HG03103 (cell line): ENCODE results near the gene CHIC2.

Source experiments
- ATAC-seq: cut with Tn5 transposase; IDR thresholded peaks from one replicate; pipeline ENCODE4 v1.9.1; 2021; ENCODE audit warnings: low read depth; ENCODE audit not compliant: unreplicated experiment

Gene CHIC2

DNA sequence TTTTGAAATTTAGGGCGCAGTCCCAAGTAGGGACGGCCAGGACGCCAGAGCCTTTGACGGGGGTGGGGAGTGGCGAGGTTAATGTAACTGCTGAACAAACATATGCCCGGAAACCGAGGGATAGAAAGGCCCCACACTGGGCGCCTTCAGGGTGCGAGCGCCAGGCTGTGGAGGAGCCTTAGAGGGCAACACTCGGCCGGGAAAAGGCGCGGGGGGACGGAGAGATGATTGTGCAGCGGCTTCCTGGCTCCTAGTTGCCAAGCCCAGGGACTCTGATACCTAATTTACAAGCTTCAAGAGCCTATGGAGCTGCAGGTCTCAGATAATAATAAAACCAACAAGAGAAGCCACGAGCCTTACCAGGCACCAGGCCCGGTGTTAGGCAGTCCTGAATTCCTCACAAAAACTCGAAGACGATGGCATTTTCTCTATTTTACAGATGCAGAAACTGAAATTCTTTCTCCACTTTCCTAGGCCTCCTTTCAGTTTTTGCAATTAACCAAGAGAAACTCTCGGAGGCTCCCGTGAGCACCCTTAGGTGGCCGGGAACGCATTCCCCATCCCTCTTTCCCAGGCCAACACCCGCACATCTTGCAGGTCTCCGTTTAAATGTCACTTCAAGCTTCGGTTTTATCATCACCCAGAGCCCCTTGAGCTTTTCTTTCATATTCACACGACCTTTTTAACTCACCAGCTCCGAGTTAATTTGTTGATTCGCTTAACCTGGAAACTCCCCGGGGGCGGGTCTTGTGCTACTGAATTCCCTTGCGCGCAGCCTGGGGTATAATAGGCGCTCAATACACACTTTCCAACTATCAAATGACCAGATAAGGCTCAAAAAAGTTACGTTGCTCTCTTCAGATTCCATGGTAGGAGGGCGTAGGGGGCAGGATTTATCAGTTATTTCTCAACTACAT is 29.2 kb upstream of the CHIC2 start:
- no peak for ATAC-seq

DNA sequence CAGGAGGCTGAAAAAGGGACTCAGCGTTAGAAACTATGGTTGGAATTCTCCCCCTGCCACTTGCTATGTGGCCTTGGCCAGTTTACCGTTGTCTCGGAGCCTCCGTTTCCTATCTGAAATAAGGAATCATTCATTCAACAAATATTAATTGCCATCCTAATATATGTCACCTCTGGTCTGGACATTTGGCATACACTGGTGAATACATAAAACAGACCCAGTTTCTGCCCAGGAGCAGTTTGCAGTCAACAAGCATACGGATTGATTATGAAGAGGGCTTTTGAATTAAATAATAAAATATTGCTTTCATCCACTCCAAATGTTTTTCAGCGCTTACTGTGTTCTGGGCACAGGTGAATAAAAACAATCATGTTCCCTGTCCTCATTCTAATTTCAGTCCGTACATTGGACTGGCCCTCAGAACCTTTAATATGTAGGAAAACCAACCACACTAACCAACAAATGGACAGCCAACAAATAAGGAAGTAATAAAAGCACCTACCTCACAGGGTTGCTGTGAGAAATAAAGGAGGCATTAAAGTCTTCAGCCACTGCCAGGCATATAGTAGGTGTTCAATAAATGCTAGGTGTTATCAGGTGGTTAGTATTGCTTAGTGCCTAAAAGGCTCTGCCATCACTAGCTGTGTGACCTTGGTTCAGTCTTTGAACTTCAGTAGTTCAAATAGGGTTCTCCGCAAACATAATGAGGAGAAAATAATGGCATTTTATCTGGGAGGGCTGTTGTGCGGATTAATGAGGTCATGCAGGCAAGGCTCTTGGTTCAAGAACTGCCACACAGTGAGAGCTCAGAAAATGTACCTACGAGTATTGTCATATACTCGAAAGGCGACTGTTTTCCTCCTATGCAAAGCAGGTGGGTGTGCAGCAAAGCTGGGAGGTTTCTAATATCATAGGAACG is 28.3 kb upstream of the CHIC2 start:
- no peak for ATAC-seq

DNA sequence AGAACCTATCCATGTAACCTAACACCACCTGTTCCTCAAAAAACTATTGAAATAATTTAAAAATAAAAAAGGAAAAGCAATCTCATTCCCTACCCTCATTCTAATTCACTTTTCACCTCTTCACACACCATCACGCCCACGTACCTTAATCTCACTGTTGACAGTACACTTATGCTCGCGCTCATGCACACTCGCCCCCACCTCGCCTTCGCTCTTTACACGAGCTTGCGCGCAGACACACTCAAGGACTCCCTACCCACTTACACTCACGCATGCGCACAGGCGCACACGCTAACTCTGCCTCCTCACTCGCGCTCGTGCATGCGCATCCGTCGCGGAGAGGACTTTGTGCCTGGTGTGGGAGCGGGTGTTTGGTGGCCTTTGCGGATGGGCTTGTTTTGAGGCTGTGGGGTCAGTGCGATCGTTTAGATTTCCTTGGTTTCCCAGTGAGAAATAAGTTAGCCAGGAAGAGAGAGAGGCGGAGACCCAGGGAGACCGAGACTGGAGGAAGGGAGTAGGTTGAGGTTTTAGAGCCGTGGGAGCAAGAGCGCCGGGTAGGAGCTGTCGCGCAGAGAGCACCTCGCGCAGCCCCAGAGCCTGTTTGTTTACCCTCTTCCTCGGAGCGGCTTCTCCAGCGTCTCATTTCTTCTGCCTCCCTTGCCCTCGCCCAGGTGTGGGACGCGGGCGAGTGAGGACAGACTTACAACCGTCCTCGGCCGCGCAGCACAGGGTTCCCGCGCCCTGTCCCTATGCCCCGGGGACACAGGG is 27.4 kb upstream of the CHIC2 start:
- no peak for ATAC-seq

DNA sequence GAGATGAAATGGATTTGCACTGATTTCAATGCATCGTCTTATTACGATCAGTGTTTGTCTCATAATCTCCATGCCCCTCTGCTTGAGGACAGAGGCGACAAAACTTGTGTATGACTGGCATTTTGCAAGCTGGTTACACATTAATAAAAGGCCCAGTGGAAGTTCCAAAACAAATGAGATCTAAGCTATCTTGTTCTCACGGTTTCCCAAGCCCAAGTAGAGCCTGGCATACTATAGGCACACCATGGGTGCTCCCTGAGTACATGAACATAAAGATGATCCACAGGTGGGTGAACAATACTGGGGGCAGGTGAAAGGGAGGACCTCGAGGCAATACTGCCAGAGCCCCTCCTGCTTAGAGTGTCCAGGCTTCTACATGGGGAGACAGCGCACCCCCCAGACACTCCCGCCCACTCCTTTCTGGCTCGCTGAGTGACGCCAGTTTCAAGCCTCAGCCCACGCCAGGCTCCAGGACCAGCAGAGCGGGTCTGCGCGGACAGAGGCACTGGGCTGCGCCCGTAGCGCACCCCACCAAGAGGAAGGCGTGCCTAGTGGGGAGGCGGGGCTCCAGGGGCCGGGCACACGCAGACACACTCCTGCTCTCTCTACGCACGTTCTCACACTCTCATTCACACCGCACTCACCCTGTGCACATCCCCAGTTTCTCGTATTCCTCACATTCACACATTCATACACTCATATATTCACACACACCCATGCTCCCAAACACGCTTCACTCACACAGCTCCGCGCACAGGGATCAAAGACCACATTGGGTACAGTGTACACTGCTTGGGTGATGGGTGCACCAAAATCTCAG is 26.6 kb upstream of the CHIC2 start:
- no peak for ATAC-seq

DNA sequence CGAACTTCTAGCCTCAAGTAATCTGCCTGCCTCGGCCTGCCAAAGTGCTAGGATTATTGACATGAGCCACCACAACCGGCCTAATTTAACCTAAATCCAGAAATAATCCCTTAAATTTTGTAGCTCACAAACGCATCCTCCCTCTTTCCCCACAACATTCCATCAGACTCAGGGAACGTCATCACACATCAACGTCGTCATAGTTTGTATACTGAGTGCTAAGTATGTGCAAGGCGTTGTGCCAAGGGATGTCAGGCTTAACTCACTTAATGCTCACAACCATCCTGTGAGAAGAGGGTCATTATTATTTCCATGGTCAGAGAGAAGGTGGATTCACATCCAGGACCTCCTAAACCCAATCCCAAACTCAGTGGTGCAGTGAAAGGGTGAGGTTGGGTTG is 26.0 kb upstream of the CHIC2 start:
- ATAC-seq: no peak

DNA sequence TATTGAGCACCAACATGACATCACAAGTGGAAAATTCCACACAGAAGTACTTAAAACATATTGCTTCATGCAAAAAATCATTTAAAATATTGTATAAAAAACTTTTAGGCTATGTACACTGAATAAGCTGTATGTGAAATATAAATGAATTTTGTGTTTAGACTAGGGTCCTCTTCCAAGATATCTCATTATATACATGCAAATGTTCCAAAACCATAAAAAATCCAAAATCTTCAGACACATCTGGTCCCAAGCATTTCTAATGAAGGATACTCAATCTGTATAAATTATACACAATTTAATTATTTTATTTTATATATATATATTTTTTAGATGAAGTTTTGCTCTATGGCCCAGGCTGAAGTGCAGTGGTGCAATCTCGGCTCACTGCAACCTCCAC is 25.5 kb upstream of the CHIC2 start:
- no peak for ATAC-seq

DNA sequence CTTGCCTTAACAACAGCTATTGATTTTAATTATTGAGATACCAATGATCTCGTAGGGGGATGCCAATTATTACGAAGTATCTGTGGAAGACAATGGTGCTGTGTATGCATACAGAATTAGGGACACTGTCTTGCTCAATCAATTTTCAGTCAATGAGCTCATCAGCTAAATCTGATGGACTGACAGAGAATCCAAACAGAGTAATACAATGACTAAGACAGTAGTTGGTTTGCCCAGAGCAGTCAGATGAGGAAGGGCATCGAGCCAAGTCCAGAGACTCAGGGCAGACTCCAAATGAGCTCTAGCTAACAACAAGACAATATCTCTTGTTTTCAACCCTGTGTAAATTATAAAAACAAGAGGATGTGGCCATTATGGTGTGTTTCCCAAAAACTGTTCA is 20.9 kb upstream of the CHIC2 start:
- ATAC-seq: no peak

DNA sequence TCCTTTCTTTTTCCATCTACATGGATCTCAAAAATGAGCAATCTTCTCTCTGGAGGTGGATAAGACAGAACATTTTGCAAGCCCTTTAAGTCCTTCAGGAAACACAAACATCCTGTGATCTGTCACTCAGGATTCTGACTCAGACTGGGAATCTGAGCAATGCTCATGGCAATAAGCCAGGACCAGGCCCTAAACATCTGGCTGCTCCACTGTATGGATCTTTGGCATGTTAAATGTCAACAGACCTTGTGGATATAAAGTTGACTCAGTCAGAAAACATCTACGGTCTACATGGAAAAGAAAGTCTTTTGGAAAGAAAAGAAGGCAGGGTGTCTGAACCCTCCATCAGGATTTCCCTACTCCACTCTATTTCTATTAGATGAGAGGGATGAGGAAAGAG is 17.8 kb upstream of the CHIC2 start:
- no peak for ATAC-seq

DNA sequence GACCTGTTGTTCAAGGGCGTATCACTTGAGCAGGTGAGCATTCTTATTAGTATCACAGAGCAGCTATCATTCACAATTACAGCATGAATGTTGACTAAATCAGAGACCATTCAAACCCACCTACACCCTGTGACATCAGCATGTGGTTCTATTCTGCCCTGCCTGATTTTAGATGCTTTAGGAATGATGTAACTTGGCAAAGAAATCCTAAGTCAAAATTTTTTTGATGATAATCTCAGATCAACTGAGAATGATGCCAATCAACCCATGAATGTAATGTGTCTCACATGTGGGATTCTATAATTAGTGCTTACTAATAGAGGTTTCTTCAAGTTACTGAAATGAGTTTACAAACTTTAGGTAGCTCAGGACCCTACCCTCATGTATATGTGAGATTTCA is 13.4 kb upstream of the CHIC2 start:
- no peak for ATAC-seq

DNA sequence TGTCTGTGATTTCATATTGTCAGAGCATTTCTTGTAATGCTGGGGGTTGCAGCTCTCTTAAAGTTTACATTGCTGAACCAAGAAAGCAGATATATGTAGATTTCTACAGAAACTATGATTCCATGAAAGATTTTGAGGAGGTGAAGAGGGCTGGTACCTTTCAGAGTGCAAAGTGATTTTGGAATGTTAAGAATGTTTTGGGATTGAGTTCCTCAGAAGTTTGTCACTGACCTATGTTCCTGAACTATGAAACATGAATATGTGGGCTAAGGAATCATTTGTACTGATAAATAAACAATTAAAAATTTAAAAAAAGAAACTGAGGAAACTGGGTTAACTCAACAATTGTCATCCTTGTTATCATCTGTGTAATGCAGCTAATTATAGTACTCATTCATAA is 12.3 kb upstream of the CHIC2 start:
- ATAC-seq: no peak

DNA sequence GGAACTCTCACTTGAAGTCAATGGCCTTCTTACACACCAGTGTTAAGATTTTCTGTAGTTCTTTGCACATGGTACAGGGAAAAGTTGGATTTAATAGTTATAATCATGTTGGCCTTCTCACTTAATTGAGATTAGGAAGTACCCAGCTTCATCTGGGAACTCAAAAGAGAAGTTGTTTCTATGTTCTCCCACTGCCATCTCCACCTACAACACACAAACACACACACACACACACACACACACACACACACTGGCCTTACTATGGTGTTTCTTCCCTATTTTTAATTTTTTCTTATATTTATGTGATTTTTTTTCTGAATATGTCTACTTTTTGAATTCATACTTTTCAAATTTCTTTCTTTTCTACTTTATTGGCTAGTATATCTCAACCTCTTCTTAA is 10.0 kb upstream of the CHIC2 start:
- ATAC-seq: no peak

DNA sequence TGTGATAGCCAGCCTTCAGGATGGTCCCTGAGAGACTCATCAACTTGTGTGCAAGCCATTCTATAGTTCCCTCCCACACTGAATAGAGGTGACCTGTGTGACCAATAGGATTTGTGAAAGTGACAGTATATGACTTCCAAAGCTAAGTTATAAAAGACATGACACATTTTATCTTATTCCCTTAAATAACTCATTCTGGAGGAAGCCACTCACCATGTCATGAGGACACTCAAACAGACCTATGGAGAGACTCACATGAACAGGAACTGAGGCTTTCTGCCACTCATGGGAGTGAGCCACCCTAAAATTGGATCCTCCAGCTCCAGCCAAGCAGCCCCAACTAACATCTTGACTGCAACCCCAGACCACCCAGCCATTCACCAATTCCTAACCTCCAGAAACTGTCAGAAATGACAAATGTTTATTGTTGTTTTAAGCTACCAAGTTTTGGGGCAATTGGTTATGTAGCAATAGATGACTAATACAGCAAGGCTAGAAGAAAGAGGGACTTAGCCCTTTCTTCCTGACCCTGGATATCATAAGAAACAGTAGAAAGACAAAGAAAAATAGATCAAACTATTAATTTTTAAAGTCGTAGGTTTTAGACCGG is 9.0 kb upstream of the CHIC2 start:
- no peak for ATAC-seq

DNA sequence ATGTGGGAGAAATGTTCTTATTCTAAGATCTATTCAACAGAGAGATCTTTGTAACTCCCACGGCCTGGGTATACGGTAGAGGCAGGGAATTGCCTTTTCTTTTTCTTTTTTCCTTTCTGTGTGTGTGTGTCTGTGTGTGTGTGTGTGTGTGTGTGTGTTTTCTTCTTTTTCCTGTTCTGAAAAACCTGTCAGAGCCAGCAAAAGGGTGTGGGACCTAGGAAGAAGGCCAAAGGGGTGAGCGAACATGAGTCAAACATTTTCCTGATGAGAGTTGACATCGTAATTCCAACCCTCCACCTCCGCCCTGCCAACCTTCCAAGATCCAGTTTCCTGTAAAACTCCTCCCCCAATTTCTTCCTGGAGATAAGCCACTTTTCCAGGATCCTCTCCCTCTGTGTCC is 2.8 kb upstream of the CHIC2 start:
- no peak for ATAC-seq

DNA sequence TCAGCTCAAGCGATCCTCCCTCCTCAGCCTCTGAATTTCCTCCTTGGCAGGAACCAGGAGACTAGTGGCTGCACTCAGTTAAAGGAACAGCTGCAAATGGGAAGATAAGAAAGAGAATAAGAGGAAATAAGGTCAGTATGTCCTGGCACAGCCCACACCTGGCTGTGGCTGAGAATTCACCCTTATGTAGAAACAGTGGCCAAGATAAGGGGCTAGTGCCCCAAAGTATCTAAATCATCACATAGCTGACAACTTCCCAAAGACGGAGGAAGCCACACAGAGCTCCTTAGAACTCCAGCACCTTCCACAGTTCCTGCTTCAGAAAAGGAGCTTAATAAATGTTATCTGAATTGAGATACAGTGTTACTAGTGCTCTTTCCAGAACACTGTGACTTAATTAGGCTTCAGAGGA is 2.3 kb upstream of the CHIC2 start:
- ATAC-seq: no peak

DNA sequence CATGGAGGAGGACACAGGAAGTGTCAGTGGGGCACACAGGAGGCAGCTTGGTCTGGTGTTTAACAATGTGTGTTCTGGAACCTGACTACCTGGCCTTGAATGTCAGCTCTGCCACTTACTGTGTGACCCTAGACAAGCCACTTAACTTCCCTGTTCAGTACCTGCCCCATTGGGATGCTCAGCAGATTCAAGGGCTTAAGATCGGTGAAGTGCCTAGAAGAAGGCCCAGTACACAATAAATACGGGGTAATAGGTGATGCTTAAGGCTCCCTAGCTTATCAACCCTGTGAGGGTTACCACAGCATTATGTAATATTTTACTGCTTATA is 1.6 kb upstream of the CHIC2 start:
- no peak for ATAC-seq

DNA sequence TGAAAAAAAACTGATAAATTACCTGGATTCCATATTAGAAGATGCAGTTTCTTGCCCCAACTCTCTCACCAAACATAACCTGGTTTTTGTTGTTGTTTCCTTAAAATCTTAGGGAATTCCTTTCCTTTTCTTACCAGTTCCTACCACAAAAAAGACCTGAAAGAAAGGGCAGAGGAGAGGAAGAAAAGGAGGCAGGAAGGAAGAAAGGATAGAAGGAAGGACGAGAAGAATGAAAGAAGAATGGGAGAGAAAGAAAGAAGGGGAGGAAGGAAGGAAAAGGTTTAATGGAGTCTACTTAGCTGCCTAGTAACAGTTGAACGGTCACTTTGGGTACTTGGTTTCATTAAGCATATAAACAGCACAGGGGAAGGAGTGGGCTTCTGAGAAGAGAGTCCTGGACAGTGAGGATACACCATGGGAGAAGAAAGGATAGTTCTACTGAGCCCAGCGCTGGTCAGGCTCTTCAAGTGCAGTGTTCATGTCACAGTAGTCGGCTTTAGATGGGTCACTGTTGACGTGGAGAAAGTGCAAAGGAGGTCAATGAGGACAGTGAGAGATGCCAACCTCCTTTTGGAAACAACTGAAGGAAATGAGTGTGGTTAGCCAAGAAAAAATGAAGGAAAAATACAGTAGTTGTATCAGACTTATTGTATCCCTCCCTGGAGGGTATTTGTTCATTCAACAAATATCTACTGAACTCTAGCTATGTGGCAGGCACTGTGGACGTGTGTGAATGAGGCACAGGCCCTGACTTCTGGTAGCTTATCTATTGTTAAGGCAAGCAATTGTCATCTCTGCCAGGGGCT is 1.1 kb upstream of the CHIC2 start:
- ATAC-seq: no peak

DNA sequence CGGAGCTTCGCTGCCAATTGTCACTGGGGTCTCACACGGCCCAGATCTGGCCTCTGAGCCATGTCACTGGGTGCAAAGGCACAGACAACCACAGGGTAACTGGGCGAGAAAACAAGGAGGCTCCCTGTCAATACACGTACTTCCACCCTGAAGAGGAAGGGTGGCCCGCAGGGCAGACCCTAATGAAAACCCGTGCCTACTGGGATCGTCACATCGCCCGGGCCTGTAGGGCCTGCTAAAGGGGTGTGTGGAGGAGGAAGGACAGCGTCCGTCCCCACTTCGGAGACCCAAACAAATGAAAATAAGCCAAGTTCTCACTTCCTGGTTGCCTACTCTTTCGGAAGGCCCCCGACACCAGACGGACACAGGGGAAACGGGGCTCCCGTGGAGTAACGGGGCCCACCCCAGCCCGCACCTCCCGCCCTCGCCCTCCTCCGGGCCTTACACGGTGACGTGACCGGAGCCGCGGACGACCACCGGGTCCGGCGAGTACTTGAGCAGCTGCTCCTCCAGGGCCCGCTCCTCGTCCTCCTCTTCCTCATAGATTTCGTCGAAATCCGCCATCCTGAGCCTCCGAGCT is 578 bp downstream of the CHIC2 start:
- peak; percentile 14 for ATAC-seq

DNA sequence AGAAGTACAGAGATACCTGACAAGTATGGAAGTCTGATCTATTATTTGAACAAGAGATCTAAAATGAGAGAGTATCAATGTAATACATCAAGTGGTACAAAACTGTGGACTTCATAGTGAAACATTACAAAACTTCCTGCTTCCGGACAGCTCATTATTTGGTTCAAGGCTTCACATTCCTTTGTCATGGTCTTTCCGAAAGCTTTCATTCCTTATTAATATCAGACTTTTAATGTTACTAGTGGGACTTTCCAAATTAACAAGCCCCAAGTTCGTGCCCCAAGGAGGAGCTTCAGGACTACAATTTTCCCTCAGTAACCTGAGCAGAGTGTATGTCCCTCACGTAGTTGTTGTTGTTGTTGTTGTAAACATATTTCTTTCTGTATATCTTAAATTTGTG is 1.2 kb downstream of the CHIC2 start:
- no peak for ATAC-seq

DNA sequence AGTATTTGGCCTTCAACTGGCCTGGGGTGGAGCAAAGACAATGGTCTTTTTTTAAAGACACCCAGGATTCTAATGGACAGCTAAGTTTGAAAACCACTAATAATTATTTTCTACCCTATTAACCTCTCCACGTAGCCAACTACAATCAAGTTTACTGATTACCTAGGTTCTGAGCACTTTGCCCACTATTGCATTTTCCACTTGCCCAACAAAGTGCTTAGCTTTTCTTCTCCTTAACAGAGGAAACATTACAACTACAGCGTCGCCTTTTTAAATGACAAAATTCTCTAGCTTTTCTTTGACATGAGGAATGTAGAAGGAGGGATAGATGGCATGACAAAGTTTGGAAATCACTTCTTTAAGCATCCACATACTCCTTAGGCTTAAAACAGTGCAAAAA is 2.0 kb downstream of the CHIC2 start:
- no peak for ATAC-seq
